Prostate gland (tissue), 2 donors: ENCODE data around the gene UBE4B. TPM values are rescaled to one million over a fixed set of nuclear protein-coding genes. Genes with fewer than 3 reads are reported as not detected.
"Not testable (repeated sequence)": the region's sequence is repeated elsewhere in the genome, so short reads cannot be mapped to it uniquely, and the experiment has no call there.

Experiments
- DNase-seq: peaks from one replicate; pipeline ENCODE4 v3.0.0-alpha.2; 2019; ENCODE audit warnings: low spot score
- H3K27ac ChIP-seq, 2 donors: fragments of 200-600 bp; sonication (generic); 2 replicates each; pipeline ENCODE4 v1.5.1; 2017 to 2019
- H3K27me3 ChIP-seq: fragments of 200-600 bp; sonication (generic); replicated peaks from 2 replicates; pipeline ENCODE4 v1.5.1; 2019; ENCODE audit not compliant: insufficient read depth
- H3K36me3 ChIP-seq, 2 donors: fragments of 200-600 bp; sonication (generic); 1 replicate in 1 of 2; 2 replicates in 1 of 2; pipeline versions ENCODE4 v1.5.1 to v1.8.1; 2017 to 2019
- H3K4me1 ChIP-seq: fragments of 200-600 bp; sonication (generic); replicated peaks from 2 replicates; pipeline ENCODE4 v1.5.1; 2019
- H3K4me3 ChIP-seq, 2 donors: fragments of 200-600 bp; sonication (generic); 2 replicates each; pipeline ENCODE4 v1.5.1; 2017 to 2019
- H3K9me3 ChIP-seq: fragments of 200-600 bp; sonication (generic); 2 replicates; pipeline ENCODE4 v1.5.1; 2017
- CTCF ChIP-seq, 4 experiments: fragments of 200-600 bp in 2 of 4; fragments of 450-650 bp in 2 of 4; sonication (generic) in 2 of 4; IDR thresholded peaks; 1 replicate in 3 of 4; 2 replicates in 1 of 4; pipeline ENCODE4 v1.5.1; 2016 to 2019; ENCODE audit warnings: antibody characterized with exemption in 4 of 4, mild to moderate bottlenecking in 2 of 4, moderate library complexity in 2 of 4
- POLR2A ChIP-seq: fragments of 450-650 bp; IDR thresholded peaks from one replicate; pipeline ENCODE4 v1.6.1; 2016; ENCODE audit warnings: antibody characterized with exemption, mild to moderate bottlenecking
- POLR2AphosphoS5 ChIP-seq: sonication (generic); formaldehyde crosslinking; IDR thresholded peaks from one replicate; pipeline ENCODE4 v1.6.1; 2017; ENCODE audit warnings: antibody characterized with exemption
- WGBS: methylation state at CpG from one replicate; pipeline ENCODE4 v1.1.5; 2018; 5-methylcytosine and 5-hydroxymethylcytosine counted together
- intact Hi-C: fragments of 100-400 bp; cut with DNase I; formaldehyde crosslinking; loops from one replicate; pipeline ENCODE4 v1.14.2; 2022
- microRNA counts, 2 donors: library from miRNA; unstranded; fragments of <30 nt; microRNA quantifications; one replicate each; lab custom pipeline; 2016 to 2017
- microRNA-seq: library from miRNA; unstranded; fragments of <30 nt; microRNA quantifications from one replicate; pipeline ENCODE4, GENCODE V29; 2016
- small RNA-seq, 2 donors: library from RNA; depleted of rRNA; stranded (forward); fragments of <200 nt; gene quantifications; one replicate each; pipeline ENCODE3, GENCODE V24; 2016
- total RNA-seq, 2 donors: library from RNA; depleted of rRNA; stranded (reverse); fragments of >200 nt; gene quantifications; one replicate each; pipeline ENCODE4 v1.1.0, GENCODE V29; 2016

Gene UBE4B
- total RNA-seq, 2 donors from 2014 or later = 49.0 to 68.1 TPM

GRCh38 chr1:10220200-10220599 lies 187.4 kb downstream of the UBE4B start:
- no peaks in the 10 kb centered on the region for H3K4me1 ChIP-seq
- no peaks in the 10 kb centered on the region for H3K36me3 ChIP-seq

GRCh38 chr1:10220657-10221056 lies 187.9 kb downstream of the UBE4B start:
- H3K4me3 ChIP-seq, DNase-seq, H3K36me3 ChIP-seq, H3K27me3 ChIP-seq, H3K27ac ChIP-seq, H3K9me3 ChIP-seq, intact Hi-C loops, H3K4me1 ChIP-seq: not testable (repeated sequence)
- WGBS = 84% methylated on average over 6 of the region's 6 CpGs

More at GRCh38 chr1:10220200-10220599, 187.4 kb downstream of the UBE4B start:
- TF ChIP-seq POLR2AphosphoS5 (no peak), CTCF (IDR thresholded peaks at IDR 0.05) (no peak), POLR2A (no peak)
- intact Hi-C loops = no loop called here
- no peak overlapping the region for H3K27ac ChIP-seq
- no peaks in the 10 kb centered on the region for H3K9me3 ChIP-seq
- DNase-seq = no peak
- H3K27me3 ChIP-seq = no peaks in the 10 kb centered on the region
- H3K4me3 ChIP-seq = no peak overlapping the region

- Histone ChIP-seq H3K27ac (no peak overlapping the region), H3K36me3 (no peaks in the 10 kb centered on the region), H3K27me3 (no peaks in the 10 kb centered on the region), H3K4me1 (no peaks in the 10 kb centered on the region), H3K9me3 (no peaks in the 10 kb centered on the region), H3K4me3 (no peak overlapping the region)
- no peak for TF ChIP-seq POLR2AphosphoS5
- intact Hi-C loops = no loop called here
- no peak for DNase-seq
- WGBS = 25% methylated on average over 1 of the region's 1 CpG
Measured at GRCh38 chr1:10225573-10225972, 192.8 kb downstream of the UBE4B start.

GRCh38 chr1:10228528-10228927 lies 195.8 kb downstream of the UBE4B start:
- Histone ChIP-seq H3K27me3 (no peaks in the 10 kb centered on the region), H3K36me3 (no peaks in the 10 kb centered on the region), H3K9me3 (no peaks in the 10 kb centered on the region), H3K4me3 (no peak overlapping the region), H3K27ac (no peak overlapping the region), H3K4me1 (no peaks in the 10 kb centered on the region)
- no peak for DNase-seq
- intact Hi-C loops = no loop called here
- 81% methylated on average over 2 of the region's 2 CpGs for WGBS
- TF ChIP-seq POLR2A (no peak), POLR2AphosphoS5 (no peak), CTCF (IDR thresholded peaks at IDR 0.05) (no peak)

GRCh38 chr1:10229903-10230302 lies 197.1 kb downstream of the UBE4B start:
- H3K4me3 ChIP-seq = no peak overlapping the region
- H3K27me3 ChIP-seq = no peaks in the 10 kb centered on the region
- no peaks in the 10 kb centered on the region for H3K9me3 ChIP-seq
- DNase-seq = no peak
- no peak for TF ChIP-seq POLR2A
- TF ChIP-seq CTCF (IDR thresholded peaks at IDR 0.05) = no peak
- TF ChIP-seq POLR2AphosphoS5 = no peak
- no peaks in the 10 kb centered on the region for H3K36me3 ChIP-seq
- WGBS = 93% methylated on average over 5 of the region's 5 CpGs
- intact Hi-C loops = no loop called here
- no peaks in the 10 kb centered on the region for H3K4me1 ChIP-seq
- no peak overlapping the region for H3K27ac ChIP-seq

MicroRNAs within 50 kb of the gene (microRNA counts, 767-probe panel; counts per million panel counts)
- microRNA hsa-miR-1273d (lab: Ali Mortazavi, UCI) = 0 to 2,180 counts per million in 2 donors

Small RNAs within 50 kb of the gene (microRNA-seq; reads per million reads assigned to microRNA genes)
- not detected for gene MIR1273D

Small RNAs within 50 kb of the gene (small RNA-seq; reads per million reads assigned to genes)
- 0 reads per million in 2 donors for gene MIR1273D
- gene RNU6-828P = 0 reads per million in 2 donors

Other genes starting within 250 kb of the UBE4B start
- 100 to 1,000 TPM; 133 to 230 TPM for gene CLSTN1, start 209.0 kb upstream of the UBE4B start, total RNA-seq
- 100 to 1,000 TPM in 1 of 2 donors, 10 to 100 TPM in 1; 56.9 to 101 TPM for gene CTNNBIP1, start 122.7 kb upstream of the UBE4B start, total RNA-seq
- gene LZIC, start 89.6 kb upstream of the UBE4B start, total RNA-seq = 10 to 100 TPM; 21.5 to 42.2 TPM
- 1 to 10 TPM; 7.2 to 8.7 TPM for gene NMNAT1, start 89.5 kb upstream of the UBE4B start, total RNA-seq
- 10 to 100 TPM in 1 of 2 donors, 1 to 10 TPM in 1; 5.9 to 23.5 TPM for gene RBP7, start 35.7 kb upstream of the UBE4B start, total RNA-seq
- gene KIF1B, start 177.6 kb downstream of the UBE4B start, total RNA-seq = 10 to 100 TPM; 31.3 to 56.8 TPM